ENCODE measurements around the gene ARMS2. TPM values are rescaled to one million over a fixed set of nuclear protein-coding genes. Genes with fewer than 3 reads are reported as not detected.

Gene ARMS2
- total and polyA plus RNA-seq, 2 experiments from 2014 or later: not detected

DNA sequence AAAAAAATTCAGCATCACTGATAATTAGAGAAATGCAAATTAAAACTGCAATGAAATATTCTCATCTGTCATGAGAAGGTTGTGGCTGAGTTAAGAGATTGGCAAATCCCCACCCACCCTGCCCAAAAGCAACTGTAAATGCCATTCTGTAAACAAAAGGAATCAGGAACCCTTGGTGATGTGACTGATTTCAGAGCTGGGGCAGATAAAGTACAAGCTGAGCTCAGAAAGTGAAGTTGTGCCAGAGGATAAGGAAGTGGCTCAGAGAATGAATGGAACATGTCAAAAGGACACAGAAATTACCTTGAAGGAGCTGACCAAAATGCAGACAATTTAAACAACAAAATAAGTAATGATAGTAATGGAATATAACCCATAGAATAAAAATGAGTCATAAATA, 32.7 kb upstream of the ARMS2 start (continued):
- TF ChIP-seq, protein P1, sequence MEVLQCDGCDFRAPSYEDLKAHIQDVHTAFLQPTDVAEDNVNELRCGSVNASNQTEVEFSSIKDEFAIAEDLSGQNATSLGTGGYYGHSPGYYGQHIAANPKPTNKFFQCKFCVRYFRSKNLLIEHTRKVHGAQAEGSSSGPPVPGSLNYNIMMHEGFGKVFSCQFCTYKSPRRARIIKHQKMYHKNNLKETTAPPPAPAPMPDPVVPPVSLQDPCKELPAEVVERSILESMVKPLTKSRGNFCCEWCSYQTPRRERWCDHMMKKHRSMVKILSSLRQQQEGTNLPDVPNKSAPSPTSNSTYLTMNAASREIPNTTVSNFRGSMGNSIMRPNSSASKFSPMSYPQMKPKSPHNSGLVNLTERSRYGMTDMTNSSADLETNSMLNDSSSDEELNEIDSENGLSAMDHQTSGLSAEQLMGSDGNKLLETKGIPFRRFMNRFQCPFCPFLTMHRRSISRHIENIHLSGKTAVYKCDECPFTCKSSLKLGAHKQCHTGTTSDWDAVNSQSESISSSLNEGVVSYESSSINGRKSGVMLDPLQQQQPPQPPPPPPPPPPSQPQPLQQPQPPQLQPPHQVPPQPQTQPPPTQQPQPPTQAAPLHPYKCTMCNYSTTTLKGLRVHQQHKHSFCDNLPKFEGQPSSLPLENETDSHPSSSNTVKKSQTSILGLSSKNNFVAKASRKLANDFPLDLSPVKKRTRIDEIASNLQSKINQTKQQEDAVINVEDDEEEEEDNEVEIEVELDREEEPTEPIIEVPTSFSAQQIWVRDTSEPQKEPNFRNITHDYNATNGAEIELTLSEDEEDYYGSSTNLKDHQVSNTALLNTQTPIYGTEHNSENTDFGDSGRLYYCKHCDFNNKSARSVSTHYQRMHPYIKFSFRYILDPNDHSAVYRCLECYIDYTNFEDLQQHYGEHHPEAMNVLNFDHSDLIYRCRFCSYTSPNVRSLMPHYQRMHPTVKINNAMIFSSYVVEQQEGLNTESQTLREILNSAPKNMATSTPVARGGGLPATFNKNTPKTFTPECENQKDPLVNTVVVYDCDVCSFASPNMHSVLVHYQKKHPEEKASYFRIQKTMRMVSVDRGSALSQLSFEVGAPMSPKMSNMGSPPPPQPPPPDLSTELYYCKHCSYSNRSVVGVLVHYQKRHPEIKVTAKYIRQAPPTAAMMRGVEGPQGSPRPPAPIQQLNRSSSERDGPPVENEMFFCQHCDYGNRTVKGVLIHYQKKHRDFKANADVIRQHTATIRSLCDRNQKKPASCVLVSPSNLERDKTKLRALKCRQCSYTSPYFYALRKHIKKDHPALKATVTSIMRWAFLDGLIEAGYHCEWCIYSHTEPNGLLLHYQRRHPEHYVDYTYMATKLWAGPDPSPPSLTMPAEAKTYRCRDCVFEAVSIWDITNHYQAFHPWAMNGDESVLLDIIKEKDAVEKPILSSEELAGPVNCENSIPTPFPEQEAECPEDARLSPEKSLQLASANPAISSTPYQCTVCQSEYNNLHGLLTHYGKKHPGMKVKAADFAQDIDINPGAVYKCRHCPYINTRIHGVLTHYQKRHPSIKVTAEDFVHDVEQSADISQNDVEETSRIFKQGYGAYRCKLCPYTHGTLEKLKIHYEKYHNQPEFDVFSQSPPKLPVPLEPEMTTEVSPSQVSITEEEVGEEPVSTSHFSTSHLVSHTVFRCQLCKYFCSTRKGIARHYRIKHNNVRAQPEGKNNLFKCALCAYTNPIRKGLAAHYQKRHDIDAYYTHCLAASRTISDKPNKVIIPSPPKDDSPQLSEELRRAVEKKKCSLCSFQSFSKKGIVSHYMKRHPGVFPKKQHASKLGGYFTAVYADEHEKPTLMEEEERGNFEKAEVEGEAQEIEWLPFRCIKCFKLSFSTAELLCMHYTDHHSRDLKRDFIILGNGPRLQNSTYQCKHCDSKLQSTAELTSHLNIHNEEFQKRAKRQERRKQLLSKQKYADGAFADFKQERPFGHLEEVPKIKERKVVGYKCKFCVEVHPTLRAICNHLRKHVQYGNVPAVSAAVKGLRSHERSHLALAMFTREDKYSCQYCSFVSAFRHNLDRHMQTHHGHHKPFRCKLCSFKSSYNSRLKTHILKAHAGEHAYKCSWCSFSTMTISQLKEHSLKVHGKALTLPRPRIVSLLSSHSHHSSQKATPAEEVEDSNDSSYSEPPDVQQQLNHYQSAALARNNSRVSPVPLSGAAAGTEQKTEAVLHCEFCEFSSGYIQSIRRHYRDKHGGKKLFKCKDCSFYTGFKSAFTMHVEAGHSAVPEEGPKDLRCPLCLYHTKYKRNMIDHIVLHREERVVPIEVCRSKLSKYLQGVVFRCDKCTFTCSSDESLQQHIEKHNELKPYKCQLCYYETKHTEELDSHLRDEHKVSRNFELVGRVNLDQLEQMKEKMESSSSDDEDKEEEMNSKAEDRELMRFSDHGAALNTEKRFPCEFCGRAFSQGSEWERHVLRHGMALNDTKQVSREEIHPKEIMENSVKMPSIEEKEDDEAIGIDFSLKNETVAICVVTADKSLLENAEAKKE (CRISPR knock-in tag; IDR thresholded peaks at IDR 0.05): no peak
- no peak for TF ChIP-seq CREB1 (CRISPR knock-in tag; IDR thresholded peaks at IDR 0.05; ENCODE audit: low read depth)

DNA sequence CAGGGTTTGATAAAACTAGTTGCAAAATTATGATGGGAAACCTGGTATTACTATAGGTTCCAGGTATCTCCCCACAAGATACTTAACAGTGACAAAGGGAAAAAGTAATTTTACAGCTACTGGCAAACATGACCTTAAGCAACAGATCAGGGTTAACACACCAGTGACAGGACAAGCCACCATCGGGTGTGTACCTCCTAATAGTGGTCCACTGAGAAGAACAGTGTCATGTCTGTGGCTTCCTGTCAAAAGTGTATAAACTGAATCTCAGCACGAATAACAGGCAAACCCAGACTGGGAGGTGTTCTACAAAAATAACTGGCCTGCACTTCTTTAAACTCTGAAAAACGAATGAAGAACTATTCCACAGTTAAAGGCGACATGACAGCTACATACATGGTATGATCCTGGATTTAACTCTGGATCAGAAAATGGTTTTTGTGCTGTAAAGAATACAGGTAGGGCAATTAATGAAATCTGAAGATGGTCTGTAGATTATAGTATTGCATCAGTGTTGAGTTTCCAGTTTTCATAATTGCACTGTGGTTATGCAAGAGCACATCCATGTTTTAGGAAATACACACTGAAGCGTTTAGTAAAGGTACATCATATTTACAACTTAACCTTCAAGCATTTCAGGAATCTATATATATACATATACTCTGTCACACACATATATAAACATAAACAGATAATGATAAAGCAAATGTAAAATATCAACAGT, 32.0 kb upstream of the ARMS2 start:
- Histone ChIP-seq H4K20me1 (replicated peaks; ENCODE audit: insufficient read depth) (0 out of 2 replicates have a peak, but pooled peaks cover 5% of the 10 kb centered on the region), H3K27me3 (ENCODE audit: insufficient read depth) (no peaks in the 10 kb centered on the region), H2AFZ (no peak overlapping the region), H3K4me3 (no peak overlapping the region), H3F3A (replicated peaks; ENCODE audit: low read depth) (no peaks in the 10 kb centered on the region), H3K9me2 (ENCODE audit: insufficient read depth) (no peaks in the 10 kb centered on the region), H3K79me2 (replicated peaks; ENCODE audit: insufficient read depth) (no peaks in the 10 kb centered on the region), H3K4me2 (no peak overlapping the region), H3K27ac (ENCODE audit: low read depth) (no peak overlapping the region), H3K4me1 (ENCODE audit: insufficient read depth) (peaks cover 12% of the 10 kb centered on the region), H3K36me3 (ENCODE audit: insufficient read depth) (no peaks in the 10 kb centered on the region)
- peaks cover 2% of the 10 kb centered on the region; the same call in 2 of the 3 replicates for H3K36me3 Mint-ChIP-seq (ENCODE audit: low read depth)
- ATAC-seq (no peak), DNase-seq (ENCODE audit: low spot score) (no peak)
- no peaks in the 10 kb centered on the region for H3K9me3 Mint-ChIP-seq
- H3K4me3 Mint-ChIP-seq: no peak overlapping the region
- peaks cover 2% of the 10 kb centered on the region for H3K27me3 Mint-ChIP-seq (ENCODE audit: insufficient read depth, low read depth, poor library complexity)
- no peak overlapping the region for H3K27ac Mint-ChIP-seq
- peaks cover 12% of the 10 kb centered on the region; the same call in 2 of the 3 replicates for H3K4me1 Mint-ChIP-seq
- TF ChIP-seq NANOG (IDR thresholded peaks at IDR 0.05; ENCODE audit: borderline replicate concordance): no peak
- TF ChIP-seq EZH2phosphoT487 (IDR thresholded peaks at IDR 0.05; ENCODE audit: unreplicated experiment): no peak
- TF ChIP-seq, protein P1 (CRISPR knock-in tag; IDR thresholded peaks at IDR 0.05): no peak

Data from GM23338 (cell line).